ENCODE data around the gene TKTL1. TPM values are rescaled to one million over a fixed set of nuclear protein-coding genes. Genes with fewer than 3 reads are reported as not detected.

Gene TKTL1
- total RNA-seq, 2 donors from 2014 or later: 1.1 to 4.0 TPM

GRCh38 chrX:154304846-154305245, 9.3 kb downstream of the TKTL1 start:
- Histone ChIP-seq H3K27ac (peak overlapping the region in 1 of 2 donors; percentile 55), H3K4me1 (no peaks in the 10 kb centered on the region), H3K4me3 (no peak overlapping the region), H3K9me3 (no peaks in the 10 kb centered on the region), H3K27me3 (no peaks in the 10 kb centered on the region), H3K36me3 (no peaks in the 10 kb centered on the region)
- TF ChIP-seq, protein P1, sequence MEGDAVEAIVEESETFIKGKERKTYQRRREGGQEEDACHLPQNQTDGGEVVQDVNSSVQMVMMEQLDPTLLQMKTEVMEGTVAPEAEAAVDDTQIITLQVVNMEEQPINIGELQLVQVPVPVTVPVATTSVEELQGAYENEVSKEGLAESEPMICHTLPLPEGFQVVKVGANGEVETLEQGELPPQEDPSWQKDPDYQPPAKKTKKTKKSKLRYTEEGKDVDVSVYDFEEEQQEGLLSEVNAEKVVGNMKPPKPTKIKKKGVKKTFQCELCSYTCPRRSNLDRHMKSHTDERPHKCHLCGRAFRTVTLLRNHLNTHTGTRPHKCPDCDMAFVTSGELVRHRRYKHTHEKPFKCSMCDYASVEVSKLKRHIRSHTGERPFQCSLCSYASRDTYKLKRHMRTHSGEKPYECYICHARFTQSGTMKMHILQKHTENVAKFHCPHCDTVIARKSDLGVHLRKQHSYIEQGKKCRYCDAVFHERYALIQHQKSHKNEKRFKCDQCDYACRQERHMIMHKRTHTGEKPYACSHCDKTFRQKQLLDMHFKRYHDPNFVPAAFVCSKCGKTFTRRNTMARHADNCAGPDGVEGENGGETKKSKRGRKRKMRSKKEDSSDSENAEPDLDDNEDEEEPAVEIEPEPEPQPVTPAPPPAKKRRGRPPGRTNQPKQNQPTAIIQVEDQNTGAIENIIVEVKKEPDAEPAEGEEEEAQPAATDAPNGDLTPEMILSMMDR (IDR thresholded peaks at IDR 0.05): no peak
- DNase-seq (ENCODE audit: low spot score): no peak

DNA sequence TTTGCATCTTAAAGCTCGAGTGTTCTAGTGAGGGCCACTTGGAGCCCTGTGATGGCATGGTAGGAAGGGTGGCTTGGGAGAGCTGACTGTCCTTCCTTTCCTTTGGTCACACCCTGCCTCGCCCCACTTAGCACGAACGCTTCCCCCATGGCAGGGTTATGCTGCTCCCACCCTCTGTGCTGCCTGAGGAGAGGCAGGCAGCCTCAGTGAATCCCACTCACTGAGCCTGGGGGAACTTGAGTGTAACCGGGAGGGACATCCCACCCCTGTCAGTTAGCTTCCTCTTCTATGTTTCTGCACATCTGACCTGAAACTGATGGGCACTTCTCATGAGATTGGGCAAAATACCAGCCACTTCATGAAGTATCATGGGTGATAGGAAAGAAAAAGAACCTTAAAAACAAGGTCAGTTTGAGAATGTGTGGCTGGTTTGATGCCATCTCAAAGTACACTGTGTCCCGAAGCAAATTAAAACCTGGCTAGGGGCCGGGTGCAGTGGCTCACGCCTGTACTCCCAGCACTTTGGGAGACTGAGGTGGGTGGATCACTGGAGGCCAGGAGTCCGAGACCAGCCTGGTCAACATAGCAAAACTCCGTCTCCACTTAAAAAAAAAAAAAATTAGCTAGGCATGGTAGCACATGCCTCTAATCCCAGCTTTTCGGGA, 10.1 kb downstream of the TKTL1 start:
- Histone ChIP-seq H3K36me3 (no peaks in the 10 kb centered on the region), H3K27ac (peak overlapping the region; percentile 27 to 55), H3K9me3 (no peaks in the 10 kb centered on the region), H3K4me1 (no peaks in the 10 kb centered on the region), H3K27me3 (no peaks in the 10 kb centered on the region), H3K4me3 (no peak overlapping the region)
- no peak for DNase-seq (ENCODE audit: low spot score)
- TF ChIP-seq, protein P1 (IDR thresholded peaks at IDR 0.05): no peak

- Histone ChIP-seq H3K9me3 (no peaks in the 10 kb centered on the region), H3K4me3 (no peak overlapping the region), H3K4me1 (no peaks in the 10 kb centered on the region), H3K27ac (no peak overlapping the region), H3K36me3 (no peaks in the 10 kb centered on the region), H3K27me3 (no peaks in the 10 kb centered on the region)
- no peak for DNase-seq (ENCODE audit: low spot score)
- TF ChIP-seq, protein P1 (IDR thresholded peaks at IDR 0.05): no peak
These were observed 11.6 kb downstream of the TKTL1 start for GRCh38 chrX:154307202-154307601.

DNA sequence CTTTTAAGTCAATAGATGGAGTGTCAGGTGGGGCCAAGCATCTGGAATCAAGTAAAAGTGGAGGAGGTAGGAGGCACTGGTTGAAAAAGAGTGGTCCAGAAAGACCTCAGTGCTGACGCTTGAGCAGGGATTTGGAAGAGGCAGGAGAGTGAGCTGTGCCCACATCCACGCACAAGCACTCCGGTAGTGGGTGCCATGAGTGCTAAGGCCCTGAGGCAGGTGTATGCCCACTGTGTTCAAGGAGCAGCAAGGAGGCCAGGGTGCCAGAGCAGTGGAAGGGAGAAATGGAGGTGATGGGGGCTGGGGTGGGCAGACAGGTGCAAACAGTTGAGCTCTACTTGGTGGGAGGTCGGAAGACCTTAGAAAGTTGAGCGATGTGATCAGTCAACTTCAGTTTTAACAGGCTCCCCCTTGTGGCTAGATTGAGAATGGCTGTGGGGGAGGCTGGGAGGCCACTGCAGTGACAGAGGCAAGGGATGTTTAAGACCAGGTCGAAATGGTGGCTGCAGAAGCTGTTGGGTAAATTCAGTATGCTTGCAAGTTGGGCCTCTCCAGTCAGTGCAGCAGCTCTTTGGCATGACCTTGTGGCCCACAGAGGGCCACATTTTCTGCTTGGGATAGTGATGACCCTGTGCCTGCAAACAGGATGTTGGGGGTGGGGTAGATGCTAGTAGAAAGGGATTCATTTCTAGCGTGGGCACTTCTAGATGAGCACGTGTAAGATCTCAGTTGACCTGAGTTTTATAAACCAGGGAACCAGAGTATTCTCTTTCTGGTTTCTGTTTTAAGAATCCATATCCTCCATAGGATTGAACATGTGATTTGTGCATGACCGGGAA, 12.7 kb downstream of the TKTL1 start:
- H3K9me3 ChIP-seq: no peaks in the 10 kb centered on the region
- H3K27me3 ChIP-seq: no peaks in the 10 kb centered on the region
- H3K36me3 ChIP-seq: no peaks in the 10 kb centered on the region
- H3K4me1 ChIP-seq: no peaks in the 10 kb centered on the region
- TF ChIP-seq, protein P1 (IDR thresholded peaks at IDR 0.05): peak; percentile 45 to 81
- DNase-seq (ENCODE audit: low spot score): peak; percentile 73
- no peak overlapping the region for H3K4me3 ChIP-seq
- no peak overlapping the region for H3K27ac ChIP-seq

GRCh38 chrX:154309041-154309775, 13.6 kb downstream of the TKTL1 start:
- no peaks in the 10 kb centered on the region for H3K27me3 ChIP-seq
- H3K9me3 ChIP-seq: no peaks in the 10 kb centered on the region
- H3K4me3 ChIP-seq: no peak overlapping the region
- H3K27ac ChIP-seq: no peak overlapping the region
- no peak for DNase-seq (ENCODE audit: low spot score)
- H3K4me1 ChIP-seq: no peaks in the 10 kb centered on the region
- TF ChIP-seq, protein P1 (IDR thresholded peaks at IDR 0.05): no peak
- no peaks in the 10 kb centered on the region for H3K36me3 ChIP-seq
